Loucy (cell line): ENCODE measurements around the gene HNF4A.

Experiments
- EZH2phosphoT487 ChIP-seq: fragments of 200-600 bp; IDR thresholded peaks from 2 replicates; pipeline ENCODE4 v1.6.1; 2018; ENCODE audit warnings: antibody characterized with exemption, mild to moderate bottlenecking, moderate library complexity, borderline replicate concordance
- TF ChIP-seq, protein P1 (sequence below): fragments of 200-600 bp; sonication (generic); conservative IDR thresholded peaks from 2 replicates; pipeline ENCODE4 v1.5.1; 2014; ENCODE audit warnings: mild to moderate bottlenecking, antibody characterized with exemption, low read length

DNA sequence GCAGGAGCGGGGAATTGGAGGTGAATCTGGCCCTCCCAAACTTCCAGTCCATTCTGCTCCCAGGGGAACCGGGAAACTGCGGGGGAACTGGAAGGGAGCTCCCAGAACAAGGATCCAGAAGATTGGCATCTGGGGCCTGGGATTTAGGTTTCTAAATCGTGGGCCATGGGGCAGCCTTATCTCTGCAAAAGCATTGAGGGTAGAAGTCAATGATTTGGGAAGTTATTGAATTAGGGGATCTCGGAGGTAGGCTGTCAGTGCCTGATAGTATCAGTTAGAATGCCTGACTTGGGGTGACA is 45.1 kb downstream of the HNF4A start:
- TF ChIP-seq, protein P1, sequence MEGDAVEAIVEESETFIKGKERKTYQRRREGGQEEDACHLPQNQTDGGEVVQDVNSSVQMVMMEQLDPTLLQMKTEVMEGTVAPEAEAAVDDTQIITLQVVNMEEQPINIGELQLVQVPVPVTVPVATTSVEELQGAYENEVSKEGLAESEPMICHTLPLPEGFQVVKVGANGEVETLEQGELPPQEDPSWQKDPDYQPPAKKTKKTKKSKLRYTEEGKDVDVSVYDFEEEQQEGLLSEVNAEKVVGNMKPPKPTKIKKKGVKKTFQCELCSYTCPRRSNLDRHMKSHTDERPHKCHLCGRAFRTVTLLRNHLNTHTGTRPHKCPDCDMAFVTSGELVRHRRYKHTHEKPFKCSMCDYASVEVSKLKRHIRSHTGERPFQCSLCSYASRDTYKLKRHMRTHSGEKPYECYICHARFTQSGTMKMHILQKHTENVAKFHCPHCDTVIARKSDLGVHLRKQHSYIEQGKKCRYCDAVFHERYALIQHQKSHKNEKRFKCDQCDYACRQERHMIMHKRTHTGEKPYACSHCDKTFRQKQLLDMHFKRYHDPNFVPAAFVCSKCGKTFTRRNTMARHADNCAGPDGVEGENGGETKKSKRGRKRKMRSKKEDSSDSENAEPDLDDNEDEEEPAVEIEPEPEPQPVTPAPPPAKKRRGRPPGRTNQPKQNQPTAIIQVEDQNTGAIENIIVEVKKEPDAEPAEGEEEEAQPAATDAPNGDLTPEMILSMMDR: no peak
- TF ChIP-seq EZH2phosphoT487: no peak
